Activated CD8-positive, alpha-beta memory T cell treated with anti-CD3 and anti-CD28 coated beads for 48 hours (primary cell): ENCODE results near the gene EPB41L5.
"Not testable (repeated sequence)": the region's sequence is repeated elsewhere in the genome, so short reads cannot be mapped to it uniquely, and the experiment has no call there.

Experiments used
- DNase-seq, 3 experiments: peaks; one replicate each; pipeline ENCODE4 v3.0.0-alpha.2; 2020; ENCODE audit warnings: low read depth in 2 of 3, low spot score in 2 of 3

The EPB41L5 gene

GRCh38 chr2:120192280-120192679 lies 179.4 kb downstream of the EPB41L5 start:
- DNase-seq: no peak

GRCh38 chr2:120195553-120195952 lies 182.7 kb downstream of the EPB41L5 start:
- DNase-seq: no peak

GRCh38 chr2:120199817-120200459 lies 187.1 kb downstream of the EPB41L5 start:
- DNase-seq: not testable (repeated sequence)

- DNase-seq: no peak
These were observed 190.6 kb downstream of the EPB41L5 start for GRCh38 chr2:120203251-120204021.

GRCh38 chr2:120204022-120204405 lies 191.1 kb downstream of the EPB41L5 start:
- DNase-seq: no peak

GRCh38 chr2:120204417-120204816 lies 191.5 kb downstream of the EPB41L5 start:
- no peak for DNase-seq

- DNase-seq: no peak
These were observed 192.2 kb downstream of the EPB41L5 start for GRCh38 chr2:120204945-120205670.

- DNase-seq: peak in 1 of 3 experiments; percentile 49
These were observed 193.2 kb downstream of the EPB41L5 start for GRCh38 chr2:120206022-120206581.

- no peak for DNase-seq
These were observed 195.8 kb downstream of the EPB41L5 start for GRCh38 chr2:120208381-120209353.

- DNase-seq: no peak
These were observed 196.8 kb downstream of the EPB41L5 start for GRCh38 chr2:120209427-120210269.

- no peak for DNase-seq
These were observed 197.4 kb downstream of the EPB41L5 start for GRCh38 chr2:120210270-120210693.

GRCh38 chr2:120218181-120218580 lies 205.3 kb downstream of the EPB41L5 start:
- no peak for DNase-seq

GRCh38 chr2:120219291-120219690 lies 206.4 kb downstream of the EPB41L5 start:
- DNase-seq: no peak

- DNase-seq: no peak
These were observed 206.9 kb downstream of the EPB41L5 start for GRCh38 chr2:120219766-120220165.

- DNase-seq: no peak
These were observed 207.9 kb downstream of the EPB41L5 start for GRCh38 chr2:120220756-120221155.

- no peak for DNase-seq
These were observed 208.7 kb downstream of the EPB41L5 start for GRCh38 chr2:120221616-120222015.

- DNase-seq: no peak
These were observed 209.5 kb downstream of the EPB41L5 start for GRCh38 chr2:120222186-120223033.

GRCh38 chr2:120223034-120223912 lies 210.4 kb downstream of the EPB41L5 start, which contains the start of gene TMEM185B:
TSS of gene TMEM185B (minus strand) at chr2:120223400. CDS start at chr2:120222976, 424 bp downstream.
- peak; percentile 72 to 91 (median 75) for DNase-seq
